H1 (cell line): ENCODE results near the gene COG3. TPM values are rescaled to one million over a fixed set of nuclear protein-coding genes. Genes with fewer than 3 reads are reported as not detected.

Experiments used
- CTCF ChIA-PET: fragments of 300-600 bp; sonication (Branson Sonifier 250); formaldehyde crosslinking; loops from one replicate; lab custom pipeline; 2021; ENCODE audit not compliant: partially characterized antibody; lab: Charles Lee
- POLR2A ChIA-PET: fragments of 300-600 bp; sonication (Branson Sonifier 250); formaldehyde crosslinking; loops from one replicate; lab custom pipeline; 2021; ENCODE audit warnings: inconsistent platforms; ENCODE audit not compliant: partially characterized antibody; lab: Charles Lee
- DNase-seq, 2 experiments: peaks; one replicate each; pipeline versions ENCODE4 v3.0.0 to v3.0.0-alpha.2; 2010 to 2022; ENCODE audit warnings: low spot score in 2 of 2, low read depth in 1 of 2, mixed read lengths in 1 of 2
- FAIRE-seq: peaks from 2 replicates; lab custom pipeline; 2011; peaks lifted over from hg19 to GRCh38; lab: Jason Lieb, UNC
- H2AFZ ChIP-seq: 2 replicates; pipeline ENCODE4 v1.8.1; 2012; ENCODE audit warnings: low read length, inconsistent platforms
- H2AK5ac ChIP-seq: 2 replicates; pipeline ENCODE4 v1.6.1; 2013; ENCODE audit warnings: low read depth, low read length
- H2BK120ac ChIP-seq: replicated peaks from 2 replicates; pipeline ENCODE3; 2013; ENCODE audit warnings: low read depth, low read length, inconsistent platforms
- H2BK12ac ChIP-seq: 2 replicates; pipeline ENCODE4 v1.6.1; 2013; ENCODE audit warnings: low read depth, low read length
- H2BK15ac ChIP-seq: 2 replicates; pipeline ENCODE4 v1.6.1; 2013; ENCODE audit warnings: low read length
- H2BK20ac ChIP-seq: 2 replicates; pipeline ENCODE4 v1.6.1; 2013; ENCODE audit warnings: low read length
- H2BK5ac ChIP-seq: 2 replicates; pipeline ENCODE4 v1.6.1; 2013; ENCODE audit warnings: low read depth, low read length
- H3K14ac ChIP-seq: 2 replicates; pipeline ENCODE4 v1.6.1; 2013; ENCODE audit warnings: inconsistent platforms; ENCODE audit not compliant: insufficient read length
- H3K18ac ChIP-seq: 2 replicates; pipeline ENCODE4 v1.6.1; 2013; ENCODE audit warnings: low read length; ENCODE audit errors: extremely low read depth
- H3K23ac ChIP-seq: 2 replicates; pipeline ENCODE4 v1.6.1; 2013; ENCODE audit warnings: inconsistent platforms; ENCODE audit not compliant: insufficient read length
- H3K23me2 ChIP-seq: 2 replicates; pipeline ENCODE4 v1.6.1; 2013; ENCODE audit warnings: low read depth, low read length
- H3K27ac ChIP-seq: 2 replicates; pipeline ENCODE4 v1.6.1; 2011; ENCODE audit warnings: low read depth, low read length, inconsistent platforms
- H3K27me3 ChIP-seq, 4 experiments: replicated peaks in 1 of 4; 1 replicate in 1 of 4; 2 replicates in 3 of 4; pipeline versions ENCODE4 v1.6.1 to v1.8.1; 2011 to 2013; ENCODE audit warnings: low read length in 3 of 4, mild to moderate bottlenecking in 3 of 4, inconsistent platforms in 2 of 4, mixed read lengths in 2 of 4, moderate library complexity in 1 of 4; ENCODE audit not compliant: control insufficient read depth in 3 of 4, insufficient read depth in 3 of 4; ENCODE audit errors: extremely low read depth in 1 of 4
- H3K36me3 ChIP-seq, 4 experiments: 2 replicates each; pipeline versions ENCODE4 v1.6.1 to v1.8.1; 2011 to 2013; ENCODE audit warnings: mild to moderate bottlenecking in 4 of 4, low read length in 3 of 4, moderate library complexity in 2 of 4, control low read depth in 1 of 4, inconsistent platforms in 1 of 4; ENCODE audit not compliant: insufficient read depth in 4 of 4, control insufficient read depth in 2 of 4
- H3K4ac ChIP-seq: replicated peaks from 2 replicates; pipeline ENCODE3; 2013; ENCODE audit warnings: low read length, low read depth, mixed read lengths, inconsistent platforms; ENCODE audit not compliant: insufficient read length
- H3K4me1 ChIP-seq, 4 experiments: replicated peaks in 1 of 4; 1 replicate in 1 of 4; 2 replicates in 3 of 4; pipeline versions ENCODE4 v1.6.1 to v1.8.1; 2011 to 2013; ENCODE audit warnings: low read length in 3 of 4, inconsistent platforms in 2 of 4, mixed read lengths in 1 of 4; ENCODE audit not compliant: insufficient read depth in 4 of 4, control insufficient read depth in 3 of 4
- H3K4me2 ChIP-seq, 2 experiments: 2 replicates each; pipeline versions ENCODE4 v1.6.1 to v1.8.1; 2011 to 2013; ENCODE audit warnings: low read depth in 2 of 2, low read length in 2 of 2, control low read depth in 1 of 2, inconsistent platforms in 1 of 2, mild to moderate bottlenecking in 1 of 2; ENCODE audit not compliant: insufficient read depth in 1 of 2
- H3K4me3 ChIP-seq, 4 experiments: fragments of 200-600, 300-600 bp in 1 of 4; sonication (generic), shearing (Covaris generic), sonication (Bioruptor Twin) in 1 of 4; 2 replicates each; pipeline versions ENCODE4 v1.5.1 to v1.8.1; 2011 to 2016; ENCODE audit warnings: low read length in 4 of 4, low read depth in 3 of 4, control low read depth in 2 of 4, inconsistent platforms in 2 of 4, mild to moderate bottlenecking in 2 of 4, mixed read lengths in 1 of 4, moderate library complexity in 1 of 4; ENCODE audit not compliant: insufficient read depth in 2 of 4; ENCODE audit errors: extremely low read depth in 1 of 4
- H3K56ac ChIP-seq: replicated peaks from 2 replicates; pipeline ENCODE3; 2013; ENCODE audit warnings: low read depth, mild to moderate bottlenecking, mixed read lengths, low read length, inconsistent platforms; ENCODE audit not compliant: insufficient read length
- H3K79me1 ChIP-seq: 2 replicates; pipeline ENCODE4 v1.6.1; 2013; ENCODE audit warnings: low read depth, low read length, control low read depth
- H3K79me2 ChIP-seq, 2 experiments: 2 replicates each; pipeline versions ENCODE4 v1.6.1 to v1.8.1; 2012 to 2013; ENCODE audit warnings: low read length in 2 of 2, mild to moderate bottlenecking in 2 of 2, inconsistent platforms in 1 of 2; ENCODE audit not compliant: insufficient read depth in 2 of 2, control insufficient read depth in 1 of 2
- H3K9ac ChIP-seq, 4 experiments: replicated peaks in 1 of 4; 1 replicate in 1 of 4; 2 replicates in 3 of 4; pipeline versions ENCODE4 v1.6.1 to v1.8.1; 2011 to 2013; ENCODE audit warnings: low read depth in 3 of 4, low read length in 3 of 4, control low read depth in 2 of 4, mild to moderate bottlenecking in 2 of 4, moderate library complexity in 2 of 4, inconsistent platforms in 1 of 4; ENCODE audit errors: extremely low read depth in 1 of 4
- H3K9me3 ChIP-seq, 2 experiments: 2 replicates each; pipeline versions ENCODE4 v1.6.1 to v1.8.1; 2012 to 2013; ENCODE audit warnings: mild to moderate bottlenecking in 2 of 2, moderate library complexity in 2 of 2, control low read depth in 1 of 2, inconsistent platforms in 1 of 2, low read depth in 1 of 2, low read length in 1 of 2, mixed read lengths in 1 of 2; ENCODE audit not compliant: insufficient read depth in 2 of 2
- H4K20me1 ChIP-seq, 2 experiments: replicated peaks in 1 of 2; 2 replicates each; pipeline versions ENCODE3 to v1.8.1; 2011 to 2013; ENCODE audit warnings: inconsistent platforms in 2 of 2, low read length in 2 of 2, mild to moderate bottlenecking in 1 of 2; ENCODE audit not compliant: insufficient read depth in 2 of 2, control insufficient read depth in 1 of 2
- H4K5ac ChIP-seq: 2 replicates; pipeline ENCODE4 v1.6.1; 2013; ENCODE audit warnings: low read length, low read depth, mixed read lengths, inconsistent platforms; ENCODE audit not compliant: insufficient read length
- H4K8ac ChIP-seq: 2 replicates; pipeline ENCODE4 v1.8.0; 2013; ENCODE audit warnings: mild to moderate bottlenecking, moderate library complexity, low read length, inconsistent platforms; ENCODE audit not compliant: insufficient read depth; ENCODE audit errors: extremely low read depth
- H4K91ac ChIP-seq: replicated peaks from 2 replicates; pipeline ENCODE3; 2013; ENCODE audit warnings: low read length, mixed read lengths, inconsistent platforms; ENCODE audit not compliant: insufficient read length
- CREB1 ChIP-seq: IDR thresholded peaks from 2 replicates; pipeline ENCODE4 v1.6.1; 2012; ENCODE audit warnings: inconsistent platforms
- GABPA ChIP-seq: IDR thresholded peaks from 2 replicates; pipeline ENCODE4 v1.6.1; 2011; ENCODE audit warnings: mild to moderate bottlenecking, low read length, moderate library complexity, borderline replicate concordance; ENCODE audit not compliant: insufficient read depth
- MAFK ChIP-seq: IDR thresholded peaks from 2 replicates; pipeline ENCODE4 v1.6.1; 2012; ENCODE audit warnings: low read depth, mild to moderate bottlenecking, improper control_type of control experiment, low read length
- RXRA ChIP-seq: IDR thresholded peaks from 2 replicates; pipeline ENCODE4 v1.6.1; 2011; ENCODE audit warnings: low read depth, mild to moderate bottlenecking, low read length, moderate library complexity; ENCODE audit not compliant: insufficient read depth
- USF2 ChIP-seq: IDR thresholded peaks from 2 replicates; pipeline ENCODE4 v1.6.1; 2011; ENCODE audit warnings: low read length, improper control_type of control experiment
- WGBS, 2 experiments: shearing (Covaris generic) in 1 of 2; methylation state at CpG; one replicate each; pipeline versions ENCODE4 v1.1.6 to v1.1.7; 2013 to 2015; ENCODE audit warnings: low lambda C conversion rate in 2 of 2, mixed read lengths in 2 of 2, inconsistent platforms in 1 of 2, low coverage in 1 of 2, missing lambda C conversion rate in 1 of 2; ENCODE audit not compliant: insufficient replicate concordance in 2 of 2, insufficient coverage in 1 of 2, insufficient read length in 1 of 2; ENCODE audit errors: extremely low coverage in 1 of 2, missing lambda C conversion rate in 1 of 2; 5-methylcytosine and 5-hydroxymethylcytosine counted together
- polyA plus RNA-seq, 7 experiments: library from polyadenylated mRNA; depleted of rRNA in 3 of 7; stranded (reverse) in 5 of 7; unstranded in 2 of 7; fragments of >200 nt in 5 of 7; fragments of 200-250 nt in 2 of 7; gene quantifications; 1 replicate in 5 of 7; 2 replicates in 1 of 7; 4 replicates in 1 of 7; pipeline versions ENCODE4 v1.2.1 to v1.2.3, GENCODE V29; 2011 to 2013; ENCODE audit warnings: missing spikeins in 2 of 7, mixed read lengths in 2 of 7
- total RNA-seq: library from RNA; stranded (reverse); fragmentation: NEBNext Ultra II Directional; extraction: Animal tissue kit (Norgen Biotek cat#: 25700); gene quantifications from 2 replicates; pipeline ENCODE4 v1.2.1, GENCODE V29; 2021

COG3 gene
- total and polyA plus RNA-seq, 2 of the 8 experiments (the other 6 are each of a cell fraction or from before 2014, with no cell fraction given) = 12.7 to 13.5 TPM

GRCh38 chr13:45518525-45519245 is 53.9 kb downstream of the COG3 start:
- H3K27me3 ChIP-seq = no peaks in the 10 kb centered on the region
- H4K20me1 ChIP-seq = no peaks in the 10 kb centered on the region
- H2BK5ac ChIP-seq = no peak overlapping the region
- no peak overlapping the region for H3K4me2 ChIP-seq
- H4K91ac ChIP-seq = no peak overlapping the region
- ChIA-PET POLR2A (no interaction called here), CTCF (interaction anchor here (1.0 kb wide), 1 partner anchor 89 kb away, joined by 3 read pairs; no protein-coding TSS in a partner anchor)
- no peak overlapping the region for H2BK120ac ChIP-seq
- no peak overlapping the region for H2BK12ac ChIP-seq
- FAIRE-seq (no peak), DNase-seq (no peak)
- H2AK5ac ChIP-seq = no peak overlapping the region
- H2AFZ ChIP-seq = no peak overlapping the region
- H3K9me3 ChIP-seq = no peaks in the 10 kb centered on the region
- no peaks in the 10 kb centered on the region for H3K79me2 ChIP-seq
- H3K9ac ChIP-seq = no peak overlapping the region
- no peaks in the 10 kb centered on the region for H3K23me2 ChIP-seq
- no peak overlapping the region for H3K14ac ChIP-seq
- H3K4me1 ChIP-seq = no peaks in the 10 kb centered on the region
- H3K79me1 ChIP-seq = no peaks in the 10 kb centered on the region
- no peak overlapping the region for H3K27ac ChIP-seq
- WGBS, 2 experiments = 93% methylated on average over 4 of the region's 4 CpGs; no CpG with 5 or more reads in 1 of the 2 experiments
- H3K23ac ChIP-seq = no peak overlapping the region
- no peak overlapping the region for H2BK20ac ChIP-seq
- no peak overlapping the region for H2BK15ac ChIP-seq
- no peak overlapping the region for H3K4ac ChIP-seq
- peaks cover 8 to 51% (median 29%) of the 10 kb centered on the region in 4 experiments; a peak in 7 of 8 replicates for H3K36me3 ChIP-seq
- H3K4me3 ChIP-seq = no peak overlapping the region
- H3K56ac ChIP-seq = no peak overlapping the region
- H3K18ac ChIP-seq = no peak overlapping the region
- H4K8ac ChIP-seq = no peak overlapping the region
- H4K5ac ChIP-seq = no peak overlapping the region
- no peak for TF ChIP-seq USF2
- TF ChIP-seq GABPA = no peak
- no peak for TF ChIP-seq RXRA
- no peak for TF ChIP-seq MAFK
- no peak for TF ChIP-seq CREB1
